ENCODE results near the gene YARS2. TPM values are rescaled to one million over a fixed set of nuclear protein-coding genes. Genes with fewer than 3 reads are reported as not detected.

YARS2 gene
- 10 to 100 TPM; 19.5 to 29.8 TPM for total RNA-seq
- 13.9 TPM for polyA plus RNA-seq (ENCODE audit: insufficient read depth, low read depth, low replicate concordance)
- long read RNA-seq, donor 1, transcript YARS2-201 (5 exons, 2,122 nt), result major isoform, 12 of 12 reads
- long read RNA-seq, donor 1, partial matches to known transcripts, result 0 of 12 reads
- long read RNA-seq, donor 1, other reads (novel, unspliced or antisense), result 0 of 12 reads
- long read RNA-seq, donor 2, transcript YARS2-201 (5 exons, 2,122 nt), result major isoform, 12 of 12 reads
- long read RNA-seq, donor 2, partial matches to known transcripts, result 0 of 12 reads
- long read RNA-seq, donor 2, other reads (novel, unspliced or antisense), result 0 of 12 reads

GRCh38 chr12:32755654-32756475, at the start of gene YARS2:
Gene YARS2, minus strand, starts transcription at chr12:32755897. Its CDS starts 23 bp downstream, at chr12:32755874.
- intact Hi-C loops (cut with DNase I; ENCODE audit: low total_unique reads), result loop anchor here (10.0 kb wide), 1 partner anchor 1269 kb away; the partner anchor contains the start of gene ALG10
- 0% methylated on average over 16 to 36 of the region's 39 CpGs for WGBS, 2 donors
- Histone ChIP-seq H3K4me1 (peaks cover 4% of the 10 kb centered on the region), H3K27me3 (no peaks in the 10 kb centered on the region), H3K9me3 (no peaks in the 10 kb centered on the region), H3K4me3 (peak within 1 kb of the TSS; percentile 98 to 100), H3K27ac (peak within 1 kb of the TSS; percentile 96), H3K36me3 (ENCODE audit: low read depth, missing control alignments) (no peaks in the 10 kb centered on the region)
- peak; percentile 98 for DNase-seq
- peak; percentile 73 for TF ChIP-seq POLR2A (IDR thresholded peaks at IDR 0.05)
- peak; percentile 66 to 85 (median 71) for TF ChIP-seq CTCF (IDR thresholded peaks at IDR 0.05)

DNA sequence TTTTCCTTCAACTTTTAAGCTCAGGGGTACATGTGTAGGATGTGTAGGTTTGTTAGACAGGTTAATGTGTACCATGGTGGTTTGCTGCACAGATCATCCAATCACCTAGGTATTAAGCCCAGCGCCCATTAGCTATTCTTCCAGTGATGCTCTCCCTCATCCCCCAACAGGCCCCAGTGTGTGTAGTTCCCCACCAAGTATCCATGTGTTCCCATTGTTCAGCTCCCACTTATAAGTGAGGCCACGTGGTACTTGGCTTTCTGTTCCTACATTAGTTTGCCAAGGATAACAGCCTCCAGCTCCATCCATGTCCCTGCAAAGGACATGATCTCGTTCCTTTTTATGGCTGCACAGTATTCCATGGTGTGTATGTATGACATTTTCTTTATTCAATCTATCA, 48.6 kb upstream of the YARS2 start:
- Histone ChIP-seq H3K9me3 (no peaks in the 10 kb centered on the region), H3K27ac (no peak overlapping the region), H3K36me3 (ENCODE audit: low read depth, missing control alignments) (no peaks in the 10 kb centered on the region), H3K4me3 (no peak overlapping the region), H3K4me1 (no peaks in the 10 kb centered on the region), H3K27me3 (no peaks in the 10 kb centered on the region)
- no peak for DNase-seq
- WGBS, 2 donors, result 87 to 88% methylated on average over 3 of the region's 3 CpGs
- TF ChIP-seq POLR2A (IDR thresholded peaks at IDR 0.05) (no peak), CTCF (IDR thresholded peaks at IDR 0.05) (no peak)
- intact Hi-C loops (cut with DNase I; ENCODE audit: low total_unique reads), result no loop called here

DNA sequence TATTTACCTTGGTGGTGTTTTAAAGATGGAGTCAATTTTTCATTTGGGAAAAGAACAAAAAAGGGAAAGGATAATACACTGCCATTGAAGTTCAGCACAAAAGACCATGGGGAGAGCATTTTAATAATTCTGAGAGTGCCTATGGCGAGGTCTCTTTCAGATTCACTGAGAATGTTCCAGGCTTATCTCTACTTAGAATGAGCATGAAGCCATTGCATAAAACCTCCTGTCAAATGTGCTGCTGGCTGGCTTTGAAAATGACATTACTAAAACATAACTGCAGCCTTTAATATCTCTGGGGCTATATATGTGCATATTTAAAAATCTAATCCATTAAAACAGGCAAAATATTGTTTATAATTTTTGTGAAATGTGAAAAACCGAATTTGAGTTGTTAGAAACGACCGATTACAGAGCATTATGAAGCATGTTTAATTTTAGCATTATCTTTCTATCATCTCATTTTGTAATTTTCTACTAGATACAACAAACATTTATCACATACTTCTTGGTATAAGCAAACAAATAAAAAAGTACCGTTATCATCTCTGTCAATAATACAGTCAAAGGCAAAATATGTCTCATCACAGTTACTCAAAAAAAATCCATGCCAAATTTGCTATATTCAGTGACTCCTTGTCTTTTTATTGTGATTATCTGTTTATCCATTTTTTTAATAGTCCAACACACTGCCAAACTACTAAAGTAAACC, 45.7 kb upstream of the YARS2 start:
- no peaks in the 10 kb centered on the region for H3K9me3 ChIP-seq
- H3K4me1 ChIP-seq, result no peaks in the 10 kb centered on the region
- WGBS, 2 donors, result 80 to 89% methylated on average over 5 of the region's 5 CpGs
- H3K4me3 ChIP-seq, result no peak overlapping the region
- intact Hi-C loops (cut with DNase I; ENCODE audit: low total_unique reads), result no loop called here
- no peak for DNase-seq
- no peaks in the 10 kb centered on the region for H3K27me3 ChIP-seq
- H3K27ac ChIP-seq, result no peak overlapping the region
- H3K36me3 ChIP-seq (ENCODE audit: low read depth, missing control alignments), result no peaks in the 10 kb centered on the region
- TF ChIP-seq CTCF (IDR thresholded peaks at IDR 0.05) (no peak), POLR2A (IDR thresholded peaks at IDR 0.05) (no peak)

DNA sequence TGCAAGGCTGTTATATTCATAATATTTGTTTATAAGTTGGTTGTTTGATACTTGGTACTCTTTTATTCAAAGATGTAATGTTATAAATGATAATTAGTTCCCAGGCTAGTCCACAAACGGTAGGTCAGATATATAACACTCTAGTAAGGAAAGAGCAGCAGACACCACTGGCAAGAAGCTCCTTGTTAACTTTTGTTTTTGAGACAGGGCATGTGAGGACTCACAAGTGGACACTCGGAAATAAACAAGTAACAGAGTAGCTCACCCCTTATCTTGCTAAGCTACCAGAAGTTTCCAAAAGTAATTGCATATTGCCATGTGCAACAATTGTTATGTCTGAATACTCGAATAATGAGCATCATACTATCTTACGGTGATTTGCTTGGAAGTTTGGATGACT, 38.6 kb upstream of the YARS2 start:
- intact Hi-C loops (cut with DNase I; ENCODE audit: low total_unique reads), result no loop called here
- 38 to 39% methylated on average over 4 of the region's 4 CpGs for WGBS, 2 donors
- H3K27me3 ChIP-seq, result no peaks in the 10 kb centered on the region
- no peak overlapping the region for H3K27ac ChIP-seq
- H3K4me3 ChIP-seq, result no peak overlapping the region
- H3K36me3 ChIP-seq (ENCODE audit: low read depth, missing control alignments), result no peaks in the 10 kb centered on the region
- H3K4me1 ChIP-seq, result no peaks in the 10 kb centered on the region
- no peaks in the 10 kb centered on the region for H3K9me3 ChIP-seq
- DNase-seq, result no peak
- no peak for TF ChIP-seq POLR2A (IDR thresholded peaks at IDR 0.05)
- no peak for TF ChIP-seq CTCF (IDR thresholded peaks at IDR 0.05)

Measured in testis (tissue), 5 donors.